Neural progenitor cell (in vitro differentiated cells): Measurements from ENCODE around the gene SLC25A1.

Experiments used
- CTCF ChIP-seq: fragments of 200-600 bp; sonication (generic); IDR thresholded peaks from 2 replicates; pipeline ENCODE4 v1.5.1; 2017; ENCODE audit warnings: antibody characterized with exemption, mild to moderate bottlenecking
- EZH2 ChIP-seq: fragments of 200-600 bp; sonication (generic); IDR thresholded peaks from 2 replicates; pipeline ENCODE4 v1.6.1; 2017; ENCODE audit warnings: antibody characterized with exemption, mild to moderate bottlenecking, moderate library complexity

GRCh38 chr22:19226428-19226827, 47.9 kb upstream of the SLC25A1 start:
- TF ChIP-seq CTCF (no peak), EZH2 (no peak)
